Measurements from ENCODE around the gene LINC00237.

The LINC00237 gene

DNA sequence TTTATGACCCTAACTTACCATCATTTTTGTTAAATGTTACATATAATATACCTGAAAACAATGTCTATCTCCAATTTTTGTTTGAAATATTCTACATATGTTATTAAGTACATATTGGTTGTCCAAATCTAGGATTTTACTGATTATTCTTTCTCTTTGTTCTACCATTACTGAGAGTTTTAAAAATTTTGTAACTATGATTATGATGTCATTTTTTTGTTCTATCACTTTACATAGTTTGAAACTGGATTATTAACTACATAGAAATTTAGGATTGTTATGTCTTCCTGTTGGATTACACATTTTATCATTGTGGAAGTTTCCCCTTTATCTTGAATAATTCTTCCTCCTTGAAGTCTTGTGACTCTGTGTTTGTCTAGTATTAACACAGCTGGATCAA lies 41.2 kb downstream of the LINC00237 start:
- Histone ChIP-seq H3K9me3 (replicated peaks; ENCODE audit: insufficient read depth, low read length) (no peaks in the 10 kb centered on the region), H3K27ac (ENCODE audit: low read length) (no peak overlapping the region), H3K4me3 (ENCODE audit: low read length) (no peak overlapping the region), H3K4me2 (ENCODE audit: low read depth, low read length) (no peak overlapping the region), H3K4me1 (ENCODE audit: low read length) (no peaks in the 10 kb centered on the region), H4K20me1 (ENCODE audit: insufficient read depth, low read length) (no peaks in the 10 kb centered on the region), H3F3A (ENCODE audit: insufficient read depth, low read length) (no peaks in the 10 kb centered on the region), H3K9ac (ENCODE audit: low read length) (no peak overlapping the region), H3K9me2 (replicated peaks; ENCODE audit: insufficient read depth, low read length) (no peaks in the 10 kb centered on the region), H3K36me3 (replicated peaks; ENCODE audit: insufficient read depth, low read length) (no peaks in the 10 kb centered on the region), H2AFZ (ENCODE audit: low read length) (no peak overlapping the region), H3K27me3 (replicated peaks; ENCODE audit: insufficient read depth, low read length) (no peaks in the 10 kb centered on the region), H3K79me2 (ENCODE audit: low read length) (no peaks in the 10 kb centered on the region)
- no peak for TF ChIP-seq EZH2 (optimal IDR thresholded peaks at IDR 0.05; ENCODE audit: low read depth, low read length)
- TF ChIP-seq, protein P1, sequence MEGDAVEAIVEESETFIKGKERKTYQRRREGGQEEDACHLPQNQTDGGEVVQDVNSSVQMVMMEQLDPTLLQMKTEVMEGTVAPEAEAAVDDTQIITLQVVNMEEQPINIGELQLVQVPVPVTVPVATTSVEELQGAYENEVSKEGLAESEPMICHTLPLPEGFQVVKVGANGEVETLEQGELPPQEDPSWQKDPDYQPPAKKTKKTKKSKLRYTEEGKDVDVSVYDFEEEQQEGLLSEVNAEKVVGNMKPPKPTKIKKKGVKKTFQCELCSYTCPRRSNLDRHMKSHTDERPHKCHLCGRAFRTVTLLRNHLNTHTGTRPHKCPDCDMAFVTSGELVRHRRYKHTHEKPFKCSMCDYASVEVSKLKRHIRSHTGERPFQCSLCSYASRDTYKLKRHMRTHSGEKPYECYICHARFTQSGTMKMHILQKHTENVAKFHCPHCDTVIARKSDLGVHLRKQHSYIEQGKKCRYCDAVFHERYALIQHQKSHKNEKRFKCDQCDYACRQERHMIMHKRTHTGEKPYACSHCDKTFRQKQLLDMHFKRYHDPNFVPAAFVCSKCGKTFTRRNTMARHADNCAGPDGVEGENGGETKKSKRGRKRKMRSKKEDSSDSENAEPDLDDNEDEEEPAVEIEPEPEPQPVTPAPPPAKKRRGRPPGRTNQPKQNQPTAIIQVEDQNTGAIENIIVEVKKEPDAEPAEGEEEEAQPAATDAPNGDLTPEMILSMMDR (IDR thresholded peaks at IDR 0.05; ENCODE audit: low read length) = no peak
- TF ChIP-seq EZH2phosphoT487 (IDR thresholded peaks at IDR 0.05; ENCODE audit: low read length) = no peak
- DNase-seq = no peak

GRCh38 chr20:21063276-21063675 lies 42.9 kb downstream of the LINC00237 start:
- no peak overlapping the region for H3K4me3 ChIP-seq (ENCODE audit: low read length)
- H4K20me1 ChIP-seq (ENCODE audit: insufficient read depth, low read length) = no peaks in the 10 kb centered on the region
- no peaks in the 10 kb centered on the region for H3K9me3 ChIP-seq (replicated peaks; ENCODE audit: insufficient read depth, low read length)
- no peaks in the 10 kb centered on the region for H3K27me3 ChIP-seq (replicated peaks; ENCODE audit: insufficient read depth, low read length)
- no peak overlapping the region for H2AFZ ChIP-seq (ENCODE audit: low read length)
- H3K79me2 ChIP-seq (ENCODE audit: low read length) = no peaks in the 10 kb centered on the region
- no peak overlapping the region for H3K4me2 ChIP-seq (ENCODE audit: low read depth, low read length)
- no peaks in the 10 kb centered on the region for H3K36me3 ChIP-seq (replicated peaks; ENCODE audit: insufficient read depth, low read length)
- no peak for DNase-seq
- H3K9ac ChIP-seq (ENCODE audit: low read length) = no peak overlapping the region
- no peak overlapping the region for H3K27ac ChIP-seq (ENCODE audit: low read length)
- TF ChIP-seq, protein P1 (IDR thresholded peaks at IDR 0.05; ENCODE audit: low read length) = no peak
- TF ChIP-seq EZH2 (optimal IDR thresholded peaks at IDR 0.05; ENCODE audit: low read depth, low read length) (no peak), EZH2phosphoT487 (IDR thresholded peaks at IDR 0.05; ENCODE audit: low read length) (no peak)
- H3F3A ChIP-seq (ENCODE audit: insufficient read depth, low read length) = no peaks in the 10 kb centered on the region
- no peaks in the 10 kb centered on the region for H3K4me1 ChIP-seq (ENCODE audit: low read length)
- H3K9me2 ChIP-seq (replicated peaks; ENCODE audit: insufficient read depth, low read length) = no peaks in the 10 kb centered on the region

GRCh38 chr20:21053002-21053762 lies 53.0 kb downstream of the LINC00237 start:
- H3K27me3 ChIP-seq (replicated peaks; ENCODE audit: insufficient read depth, low read length) = no peaks in the 10 kb centered on the region
- no peak overlapping the region for H3K27ac ChIP-seq (ENCODE audit: low read length)
- no peak for TF ChIP-seq EZH2phosphoT487 (IDR thresholded peaks at IDR 0.05; ENCODE audit: low read length)
- H3F3A ChIP-seq (ENCODE audit: insufficient read depth, low read length) = no peaks in the 10 kb centered on the region
- no peak overlapping the region for H2AFZ ChIP-seq (ENCODE audit: low read length)
- H3K4me3 ChIP-seq (ENCODE audit: low read length) = no peak overlapping the region
- no peaks in the 10 kb centered on the region for H3K79me2 ChIP-seq (ENCODE audit: low read length)
- no peak overlapping the region for H3K4me2 ChIP-seq (ENCODE audit: low read depth, low read length)
- no peaks in the 10 kb centered on the region for H3K4me1 ChIP-seq (ENCODE audit: low read length)
- H4K20me1 ChIP-seq (ENCODE audit: insufficient read depth, low read length) = no peaks in the 10 kb centered on the region
- H3K36me3 ChIP-seq (replicated peaks; ENCODE audit: insufficient read depth, low read length) = no peaks in the 10 kb centered on the region
- no peak overlapping the region for H3K9ac ChIP-seq (ENCODE audit: low read length)
- H3K9me2 ChIP-seq (replicated peaks; ENCODE audit: insufficient read depth, low read length) = no peaks in the 10 kb centered on the region
- DNase-seq = no peak
- H3K9me3 ChIP-seq (replicated peaks; ENCODE audit: insufficient read depth, low read length) = no peaks in the 10 kb centered on the region

GRCh38 chr20:21052686-21053001 lies 53.5 kb downstream of the LINC00237 start:
- no peak overlapping the region for H3K27ac ChIP-seq (ENCODE audit: low read length)
- no peak overlapping the region for H2AFZ ChIP-seq (ENCODE audit: low read length)
- no peak overlapping the region for H3K9ac ChIP-seq (ENCODE audit: low read length)
- no peaks in the 10 kb centered on the region for H3K9me3 ChIP-seq (replicated peaks; ENCODE audit: insufficient read depth, low read length)
- no peak overlapping the region for H3K4me3 ChIP-seq (ENCODE audit: low read length)
- no peaks in the 10 kb centered on the region for H3F3A ChIP-seq (ENCODE audit: insufficient read depth, low read length)
- no peak overlapping the region for H3K4me2 ChIP-seq (ENCODE audit: low read depth, low read length)
- no peak for TF ChIP-seq EZH2 (optimal IDR thresholded peaks at IDR 0.05; ENCODE audit: low read depth, low read length)
- TF ChIP-seq, protein P1 (IDR thresholded peaks at IDR 0.05; ENCODE audit: low read length) = no peak
- TF ChIP-seq EZH2phosphoT487 (IDR thresholded peaks at IDR 0.05; ENCODE audit: low read length) = no peak
- H3K79me2 ChIP-seq (ENCODE audit: low read length) = no peaks in the 10 kb centered on the region
- H3K4me1 ChIP-seq (ENCODE audit: low read length) = no peaks in the 10 kb centered on the region
- no peaks in the 10 kb centered on the region for H3K27me3 ChIP-seq (replicated peaks; ENCODE audit: insufficient read depth, low read length)
- DNase-seq = no peak
- no peaks in the 10 kb centered on the region for H4K20me1 ChIP-seq (ENCODE audit: insufficient read depth, low read length)
- H3K36me3 ChIP-seq (replicated peaks; ENCODE audit: insufficient read depth, low read length) = no peaks in the 10 kb centered on the region
- no peaks in the 10 kb centered on the region for H3K9me2 ChIP-seq (replicated peaks; ENCODE audit: insufficient read depth, low read length)

All from MM.1S (cell line).